H9 (cell line): Measurements from ENCODE around the gene DUSP1. TPM values are rescaled to one million over a fixed set of nuclear protein-coding genes. Genes with fewer than 3 reads are reported as not detected.

ENCODE experiments used
- DNase-seq: peaks from one replicate; pipeline ENCODE4 v3.0.0-alpha.2; 2017
- H2AFZ ChIP-seq: one replicate; pipeline ENCODE4 v1.6.1; 2013; ENCODE audit warnings: mild to moderate bottlenecking, low read length, control low read depth, moderate library complexity
- H2AK5ac ChIP-seq: 2 replicates; pipeline ENCODE4 v1.6.1; 2013; ENCODE audit warnings: low read length, control low read depth, mixed read lengths; ENCODE audit not compliant: insufficient read length
- H2BK120ac ChIP-seq: one replicate; pipeline ENCODE4 v1.6.1; 2013; ENCODE audit warnings: low read depth, mild to moderate bottlenecking, low read length, control low read depth, inconsistent platforms; ENCODE audit not compliant: poor library complexity, severe bottlenecking
- H2BK12ac ChIP-seq: 2 replicates; pipeline ENCODE4 v1.6.1; 2013; ENCODE audit warnings: low read length, control low read depth, mixed read lengths, low read depth; ENCODE audit not compliant: insufficient read length
- H2BK15ac ChIP-seq: 2 replicates; pipeline ENCODE4 v1.6.1; 2013; ENCODE audit warnings: low read depth, low read length, control low read depth
- H2BK20ac ChIP-seq: one replicate; pipeline ENCODE4 v1.6.1; 2013; ENCODE audit warnings: low read depth, mild to moderate bottlenecking, low read length, control low read depth, inconsistent platforms; ENCODE audit not compliant: poor library complexity, severe bottlenecking
- H2BK5ac ChIP-seq: 2 replicates; pipeline ENCODE4 v1.6.1; 2013; ENCODE audit warnings: low read length, control low read depth, mixed read lengths; ENCODE audit not compliant: insufficient read length
- H3K14ac ChIP-seq: 2 replicates; pipeline ENCODE4 v1.6.1; 2013; ENCODE audit warnings: low read length, control low read depth; ENCODE audit not compliant: insufficient read depth
- H3K18ac ChIP-seq: 2 replicates; pipeline ENCODE4 v1.6.1; 2013; ENCODE audit warnings: low read depth, mild to moderate bottlenecking, mixed read lengths, low read length, control low read depth; ENCODE audit not compliant: insufficient read length
- H3K23ac ChIP-seq: 2 replicates; pipeline ENCODE4 v1.6.1; 2013; ENCODE audit warnings: low read length, control low read depth, mixed read lengths, low read depth; ENCODE audit not compliant: insufficient read length
- H3K23me2 ChIP-seq: 2 replicates; pipeline ENCODE4 v1.6.1; 2013; ENCODE audit warnings: low read depth, mild to moderate bottlenecking, mixed read lengths, low read length, control low read depth; ENCODE audit not compliant: insufficient read length, poor library complexity, severe bottlenecking
- H3K27ac ChIP-seq: 2 replicates; pipeline ENCODE4 v1.5.1; 2013; ENCODE audit warnings: low read length, control low read depth, mixed read lengths, low read depth; ENCODE audit not compliant: insufficient read length
- H3K27me3 ChIP-seq: 2 replicates; pipeline ENCODE4 v1.6.1; 2013; ENCODE audit warnings: low read length, control low read depth, inconsistent platforms; ENCODE audit not compliant: insufficient read depth
- H3K4ac ChIP-seq: 2 replicates; pipeline ENCODE4 v1.6.1; 2013; ENCODE audit warnings: low read depth, mild to moderate bottlenecking, control low read depth, inconsistent platforms, low read length, moderate library complexity
- H3K4me1 ChIP-seq: 2 replicates; pipeline ENCODE4 v1.6.1; 2013; ENCODE audit warnings: low read length, control low read depth, inconsistent platforms; ENCODE audit not compliant: insufficient read depth
- H3K4me2 ChIP-seq: 2 replicates; pipeline ENCODE4 v1.6.1; 2013; ENCODE audit warnings: low read length, control low read depth, mixed read lengths; ENCODE audit not compliant: insufficient read length, insufficient read depth
- H3K56ac ChIP-seq: 2 replicates; pipeline ENCODE4 v1.6.1; 2013; ENCODE audit warnings: low read depth, mild to moderate bottlenecking, mixed read lengths, low read length, control low read depth; ENCODE audit not compliant: insufficient read length
- H3K79me1 ChIP-seq: 2 replicates; pipeline ENCODE4 v1.6.1; 2013; ENCODE audit warnings: low read depth, mild to moderate bottlenecking, moderate library complexity, low read length, control low read depth, inconsistent platforms; ENCODE audit not compliant: insufficient read depth, poor library complexity, severe bottlenecking
- H3K79me2 ChIP-seq: 2 replicates; pipeline ENCODE4 v1.6.1; 2013; ENCODE audit warnings: low read length, control low read depth, inconsistent platforms; ENCODE audit not compliant: insufficient read depth
- H3K9ac ChIP-seq: 2 replicates; pipeline ENCODE4 v1.6.1; 2013; ENCODE audit warnings: low read length, control low read depth, mixed read lengths; ENCODE audit not compliant: insufficient read length; ENCODE audit errors: extremely low read depth
- H3K9me3 ChIP-seq: one replicate; pipeline ENCODE4 v1.6.1; 2013; ENCODE audit warnings: low read depth, low read length, inconsistent platforms; ENCODE audit not compliant: control insufficient read depth
- H3T11ph ChIP-seq: one replicate; pipeline ENCODE4 v1.6.1; 2013; ENCODE audit warnings: mild to moderate bottlenecking, low read length, control low read depth, inconsistent platforms
- H4K20me1 ChIP-seq: one replicate; pipeline ENCODE4 v1.6.1; 2013; ENCODE audit not compliant: control insufficient read depth, insufficient read length, insufficient read depth
- H4K5ac ChIP-seq: 2 replicates; pipeline ENCODE4 v1.6.1; 2013; ENCODE audit warnings: low read depth, mild to moderate bottlenecking, mixed read lengths, low read length, control low read depth; ENCODE audit not compliant: insufficient read length
- H4K8ac ChIP-seq: replicated peaks from 2 replicates; pipeline ENCODE4 v1.6.1; 2013; ENCODE audit warnings: low read length, control low read depth, mixed read lengths, low read depth; ENCODE audit not compliant: insufficient read length
- H4K91ac ChIP-seq: 2 replicates; pipeline ENCODE4 v1.6.1; 2013; ENCODE audit warnings: low read depth, mild to moderate bottlenecking, moderate library complexity, mixed read lengths, low read length, control low read depth; ENCODE audit not compliant: insufficient read length
- H3K27ac Mint-ChIP-seq, 3 experiments: 2 replicates in 2 of 3; 3 replicates in 1 of 3; pipeline ENCODE4 v1.8.0; 2020 to 2021; ENCODE audit warnings: mixed read lengths in 3 of 3, mild to moderate bottlenecking in 1 of 3, moderate library complexity in 1 of 3
- H3K27me3 Mint-ChIP-seq: 2 replicates; pipeline ENCODE4 v1.8.0; 2021; ENCODE audit warnings: low read depth, mild to moderate bottlenecking, moderate library complexity, mixed read lengths
- H3K36me3 Mint-ChIP-seq, 3 experiments: 2 replicates in 2 of 3; 3 replicates in 1 of 3; pipeline ENCODE4 v1.8.0; 2020 to 2021; ENCODE audit warnings: low read depth in 3 of 3, mixed read lengths in 3 of 3; ENCODE audit not compliant: insufficient read depth in 1 of 3
- H3K4me1 Mint-ChIP-seq, 2 experiments: 2 replicates each; pipeline ENCODE4 v1.8.0; 2020; ENCODE audit warnings: mixed read lengths in 2 of 2
- H3K4me3 Mint-ChIP-seq, 2 experiments: 2 replicates in 1 of 2; 3 replicates in 1 of 2; pipeline ENCODE4 v1.8.0; 2020 to 2021; ENCODE audit warnings: mild to moderate bottlenecking in 2 of 2, mixed read lengths in 2 of 2, moderate library complexity in 1 of 2
- H3K9me3 Mint-ChIP-seq, 2 experiments: 2 replicates in 1 of 2; 3 replicates in 1 of 2; pipeline ENCODE4 v1.8.0; 2020; ENCODE audit warnings: mild to moderate bottlenecking in 2 of 2, mixed read lengths in 2 of 2, moderate library complexity in 1 of 2
- CTCF ChIP-seq: fragments of 200-600 bp; sonication (generic); conservative IDR thresholded peaks from 3 replicates; pipeline ENCODE4 v1.8.0; 2021; ENCODE audit warnings: antibody characterized with exemption, mild to moderate bottlenecking
- WGBS: extraction: QIAGEN DNeasy Blood & Tissue Kit; methylation state at CpG from one replicate; pipeline ENCODE4 v1.1.7; 2013; ENCODE audit warnings: missing lambda C conversion rate, low lambda C conversion rate, mixed read lengths; ENCODE audit not compliant: insufficient read length; ENCODE audit errors: extremely low coverage; 5-methylcytosine and 5-hydroxymethylcytosine counted together
- total RNA-seq: library from RNA; stranded (reverse); gene quantifications from 2 replicates; pipeline ENCODE4 v1.2.1, GENCODE V29; 2021

Gene DUSP1
- total RNA-seq, 1 experiment from 2014 or later = 10.9 TPM

- peaks cover 30 to 35% of the 10 kb centered on the region in 2 experiments for H3K4me1 Mint-ChIP-seq
- peaks cover 4 to 6% of the 10 kb centered on the region in 2 experiments; a peak in 3 of 5 replicates for H3K9me3 Mint-ChIP-seq
- DNase-seq = no peak
- no peak overlapping the region for H2BK20ac ChIP-seq
- no peaks in the 10 kb centered on the region for H3K79me1 ChIP-seq
- no peaks in the 10 kb centered on the region for H4K20me1 ChIP-seq
- H3K79me2 ChIP-seq = no peaks in the 10 kb centered on the region
- peaks cover 0 to 6% (median 2%) of the 10 kb centered on the region in 3 experiments; a peak in 6 of 7 replicates for H3K36me3 Mint-ChIP-seq
- peaks cover 2% of the 10 kb centered on the region; the same call in 1 of the 2 replicates for H3K4me1 ChIP-seq
- no peak overlapping the region for H3K23ac ChIP-seq
- H2BK5ac ChIP-seq = no peak overlapping the region
- H3K4me2 ChIP-seq = no peak overlapping the region
- H3K9me3 ChIP-seq = no peaks in the 10 kb centered on the region
- H4K8ac ChIP-seq = no peak overlapping the region
- H3K27ac ChIP-seq = no peak overlapping the region
- H3K27me3 ChIP-seq = no peaks in the 10 kb centered on the region; the same call in 1 of the 2 replicates
- H3K4me3 Mint-ChIP-seq = no peak overlapping the region
- H4K5ac ChIP-seq = no peak overlapping the region
- peaks cover 3% of the 10 kb centered on the region for H3K23me2 ChIP-seq
- H2BK15ac ChIP-seq = no peak overlapping the region
- H3T11ph ChIP-seq = no peak overlapping the region
- no peak overlapping the region for H3K18ac ChIP-seq
- H3K14ac ChIP-seq = no peak overlapping the region
- no peak overlapping the region for H3K9ac ChIP-seq
- H3K4ac ChIP-seq = no peak overlapping the region
- peaks cover 26% of the 10 kb centered on the region for H3K27me3 Mint-ChIP-seq
- no peak overlapping the region for H4K91ac ChIP-seq
- H3K56ac ChIP-seq = no peak overlapping the region
- no peak overlapping the region for H2AFZ ChIP-seq
- no peak overlapping the region for H2AK5ac ChIP-seq
- whole genome bisulfite sequencing = no CpG with 5 or more reads among the region's 37 CpGs
- H3K27ac Mint-ChIP-seq = no peak overlapping the region
- no peak for TF ChIP-seq CTCF
- H2BK120ac ChIP-seq = no peak overlapping the region
- no peak overlapping the region for H2BK12ac ChIP-seq
Observed at GRCh38 chr5:172762214-172763119, 8.5 kb downstream of the DUSP1 start.
